CD14-positive monocyte (primary cell): ENCODE results near the gene TNFSF4. TPM values are rescaled to one million over a fixed set of nuclear protein-coding genes. Genes with fewer than 3 reads are reported as not detected.

ENCODE experiments used
- DNase-seq, 3 donors: peaks; one replicate each; pipeline ENCODE4 v3.0.0-alpha.2; 2011 to 2022
- H2AFZ ChIP-seq: 2 replicates; pipeline ENCODE4 v1.6.0; 2012; ENCODE audit warnings: mild to moderate bottlenecking, low read depth, low read length, inconsistent platforms; ENCODE audit not compliant: insufficient read depth, poor library complexity, severe bottlenecking
- H3K27ac ChIP-seq, 2 donors: 1 replicate in 1 of 2; 2 replicates in 1 of 2; pipeline ENCODE4 v1.5.1; 2012 to 2013; ENCODE audit warnings: low read length in 2 of 2, control low read depth in 1 of 2, inconsistent platforms in 1 of 2, low read depth in 1 of 2, mild to moderate bottlenecking in 1 of 2
- H3K27me3 ChIP-seq, 2 donors: one replicate each; pipeline versions ENCODE4 v1.6.0 to v1.6.1; 2011 to 2013; ENCODE audit warnings: low read length in 2 of 2; ENCODE audit not compliant: control insufficient read depth in 2 of 2, insufficient read depth in 2 of 2
- H3K36me3 ChIP-seq, 2 donors: replicated peaks in 1 of 2; 1 replicate in 1 of 2; 2 replicates in 1 of 2; pipeline versions ENCODE4 v1.5.1 to v1.6.1; 2012 to 2013; ENCODE audit warnings: low read length in 2 of 2, control low read depth in 1 of 2, inconsistent platforms in 1 of 2, mild to moderate bottlenecking in 1 of 2; ENCODE audit not compliant: insufficient read depth in 2 of 2, control insufficient read depth in 1 of 2
- H3K4me1 ChIP-seq, 2 donors: 1 replicate in 1 of 2; 2 replicates in 1 of 2; pipeline versions ENCODE4 v1.5.1 to v1.6.1; 2012 to 2013; ENCODE audit warnings: low read length in 2 of 2, control low read depth in 1 of 2, inconsistent platforms in 1 of 2, mild to moderate bottlenecking in 1 of 2, moderate library complexity in 1 of 2; ENCODE audit not compliant: insufficient read depth in 2 of 2, control insufficient read depth in 1 of 2
- H3K4me2 ChIP-seq: replicated peaks from 2 replicates; pipeline ENCODE3; 2012; ENCODE audit warnings: low read length, moderate library complexity, mild to moderate bottlenecking; ENCODE audit not compliant: poor library complexity, severe bottlenecking; ENCODE audit errors: extremely low read depth
- H3K4me3 ChIP-seq, 3 experiments: fragments of 200-600 bp in 1 of 3; sonication (generic) in 1 of 3; replicated peaks in 1 of 3; 1 replicate in 2 of 3; 2 replicates in 1 of 3; pipeline ENCODE4 v1.5.1; 2011 to 2013; ENCODE audit warnings: low read length in 3 of 3, mild to moderate bottlenecking in 3 of 3, control low read depth in 2 of 3, low read depth in 2 of 3, inconsistent platforms in 1 of 3, moderate library complexity in 1 of 3
- H3K79me2 ChIP-seq: 2 replicates; pipeline ENCODE4 v1.6.0; 2012; ENCODE audit warnings: mild to moderate bottlenecking, control low read depth, inconsistent platforms, low read length, moderate library complexity; ENCODE audit not compliant: insufficient read depth
- H3K9ac ChIP-seq: 2 replicates; pipeline ENCODE4 v1.6.0; 2017; ENCODE audit warnings: low read length, mild to moderate bottlenecking; ENCODE audit not compliant: insufficient read depth, poor library complexity, severe bottlenecking
- H3K9me3 ChIP-seq, 2 donors: replicated peaks in 1 of 2; 1 replicate in 1 of 2; 2 replicates in 1 of 2; pipeline versions ENCODE4 v1.5.1 to v1.6.1; 2012 to 2013; ENCODE audit warnings: low read length in 2 of 2, control low read depth in 1 of 2; ENCODE audit not compliant: control insufficient read depth in 1 of 2, insufficient read depth in 1 of 2
- H4K20me1 ChIP-seq: 2 replicates; pipeline ENCODE4 v1.6.0; 2012; ENCODE audit warnings: mild to moderate bottlenecking, low read length, control low read depth, moderate library complexity; ENCODE audit not compliant: insufficient read depth
- H3K27ac Mint-ChIP-seq, 7 donors: one replicate each; pipeline ENCODE4 v1.8.0; 2020; ENCODE audit warnings: mild to moderate bottlenecking in 7 of 7, mixed read lengths in 7 of 7, moderate library complexity in 6 of 7, inconsistent platforms in 2 of 7
- H3K27me3 Mint-ChIP-seq, 3 donors: one replicate each; pipeline ENCODE4 v1.8.0; 2021 to 2022; ENCODE audit warnings: low read depth in 3 of 3, mild to moderate bottlenecking in 3 of 3, mixed read lengths in 3 of 3, moderate library complexity in 3 of 3, inconsistent platforms in 1 of 3
- H3K36me3 Mint-ChIP-seq, 2 donors: one replicate each; pipeline ENCODE4 v1.8.0; 2020; ENCODE audit warnings: mixed read lengths in 2 of 2, inconsistent platforms in 1 of 2, mild to moderate bottlenecking in 1 of 2
- H3K4me1 Mint-ChIP-seq: one replicate; pipeline ENCODE4 v1.8.0; 2020; ENCODE audit warnings: mild to moderate bottlenecking, mixed read lengths
- H3K4me3 Mint-ChIP-seq, 2 donors: one replicate each; pipeline ENCODE4 v1.8.0; 2020; ENCODE audit warnings: mild to moderate bottlenecking in 2 of 2, mixed read lengths in 2 of 2, moderate library complexity in 1 of 2
- H3K9me3 Mint-ChIP-seq, 7 donors: one replicate each; pipeline ENCODE4 v1.8.0; 2020 to 2022; ENCODE audit warnings: mixed read lengths in 7 of 7, mild to moderate bottlenecking in 6 of 7, moderate library complexity in 6 of 7, inconsistent platforms in 2 of 7
- WGBS: methylation state at CpG from one replicate; pipeline ENCODE4 v1.1.5; 2013; ENCODE audit warnings: missing lambda C conversion rate; ENCODE audit not compliant: insufficient coverage; 5-methylcytosine and 5-hydroxymethylcytosine counted together
- intact Hi-C, 2 donors: fragments of 100-400 bp; cut with micrococcal nuclease; formaldehyde crosslinking; loops; one replicate each; pipeline versions ENCODE4 v1.15.0 to v1.15.1; 2023
- polyA plus RNA-seq, 3 donors: library from polyadenylated mRNA; depleted of rRNA in 1 of 3; unstranded in 2 of 3; stranded (reverse) in 1 of 3; fragments of 300-500 nt in 2 of 3; fragments of >200 nt in 1 of 3; fragmentation: Illumina TruSeq in 2 of 3; gene quantifications; 1 replicate in 2 of 3; 2 replicates in 1 of 3; pipeline ENCODE4 v1.2.3, GENCODE V29; 2012 to 2021
- TF ChIP-seq, protein P1 (sequence below): fragments of 200-600 bp; IDR thresholded peaks from one replicate; pipeline ENCODE4 v1.8.0; 2022; ENCODE audit warnings: antibody characterized with exemption, mild to moderate bottlenecking

Gene TNFSF4
- polyA plus RNA-seq, 3 donors = 0.21 to 0.40 (median 0.38) TPM

DNA sequence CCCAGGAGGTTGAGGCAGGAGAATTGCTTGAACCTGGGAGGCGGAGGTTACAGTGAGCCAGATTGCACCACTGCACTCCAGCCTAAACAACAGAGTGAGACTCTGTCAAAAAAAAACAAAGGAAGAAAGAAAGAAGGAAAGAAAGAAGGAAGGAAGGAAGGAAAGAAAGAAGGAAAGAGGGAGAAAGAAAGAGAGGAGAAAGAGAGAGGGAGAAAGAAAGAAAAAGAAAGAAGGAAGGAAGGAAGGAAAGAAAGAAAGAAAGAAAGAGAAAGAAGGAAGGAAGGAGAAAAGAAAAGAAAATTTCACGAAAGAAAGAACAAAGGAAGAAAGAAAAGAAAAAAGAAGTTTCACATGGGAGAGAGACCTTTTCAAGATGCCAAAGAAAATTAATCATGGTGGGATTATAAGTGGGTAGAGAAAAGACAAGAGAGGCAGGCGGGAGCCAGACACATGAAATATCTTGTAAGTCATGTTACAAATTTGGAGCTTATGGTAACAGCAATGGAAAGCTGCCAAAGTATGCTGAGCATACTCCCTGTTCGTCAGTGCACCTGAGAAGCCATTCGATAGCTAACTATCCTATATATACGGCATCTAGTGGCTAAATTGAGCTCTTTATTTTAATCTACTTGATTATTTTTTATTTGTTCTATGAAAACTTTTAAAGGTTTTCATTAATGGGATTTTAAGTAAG is 41.3 kb upstream of the TNFSF4 start:
- H3K27ac Mint-ChIP-seq = no peak overlapping the region
- H3K27me3 Mint-ChIP-seq = peaks cover 0 to 2% (median 0%) of the 10 kb centered on the region in 3 donors
- H3K4me2 ChIP-seq = no peak overlapping the region
- no peaks in the 10 kb centered on the region for H4K20me1 ChIP-seq
- peaks cover 3 to 10% (median 7%) of the 10 kb centered on the region in 7 donors for H3K9me3 Mint-ChIP-seq
- no peaks in the 10 kb centered on the region for H3K27me3 ChIP-seq
- H2AFZ ChIP-seq = no peak overlapping the region
- H3K9me3 ChIP-seq = peaks cover 2 to 6% of the 10 kb centered on the region in 2 donors
- H3K4me3 Mint-ChIP-seq = no peak overlapping the region
- no peaks in the 10 kb centered on the region for H3K4me1 Mint-ChIP-seq
- no peak overlapping the region for H3K4me3 ChIP-seq
- TF ChIP-seq, protein P1, sequence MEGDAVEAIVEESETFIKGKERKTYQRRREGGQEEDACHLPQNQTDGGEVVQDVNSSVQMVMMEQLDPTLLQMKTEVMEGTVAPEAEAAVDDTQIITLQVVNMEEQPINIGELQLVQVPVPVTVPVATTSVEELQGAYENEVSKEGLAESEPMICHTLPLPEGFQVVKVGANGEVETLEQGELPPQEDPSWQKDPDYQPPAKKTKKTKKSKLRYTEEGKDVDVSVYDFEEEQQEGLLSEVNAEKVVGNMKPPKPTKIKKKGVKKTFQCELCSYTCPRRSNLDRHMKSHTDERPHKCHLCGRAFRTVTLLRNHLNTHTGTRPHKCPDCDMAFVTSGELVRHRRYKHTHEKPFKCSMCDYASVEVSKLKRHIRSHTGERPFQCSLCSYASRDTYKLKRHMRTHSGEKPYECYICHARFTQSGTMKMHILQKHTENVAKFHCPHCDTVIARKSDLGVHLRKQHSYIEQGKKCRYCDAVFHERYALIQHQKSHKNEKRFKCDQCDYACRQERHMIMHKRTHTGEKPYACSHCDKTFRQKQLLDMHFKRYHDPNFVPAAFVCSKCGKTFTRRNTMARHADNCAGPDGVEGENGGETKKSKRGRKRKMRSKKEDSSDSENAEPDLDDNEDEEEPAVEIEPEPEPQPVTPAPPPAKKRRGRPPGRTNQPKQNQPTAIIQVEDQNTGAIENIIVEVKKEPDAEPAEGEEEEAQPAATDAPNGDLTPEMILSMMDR = no peak
- H3K9ac ChIP-seq = no peak overlapping the region
- DNase-seq = no peak
- H3K36me3 Mint-ChIP-seq = peaks cover 0 to 3% of the 10 kb centered on the region in 2 donors
- no peaks in the 10 kb centered on the region for H3K36me3 ChIP-seq
- no peaks in the 10 kb centered on the region for H3K79me2 ChIP-seq
- intact Hi-C loops = no loop called here
- H3K27ac ChIP-seq = no peak overlapping the region
- no peaks in the 10 kb centered on the region for H3K4me1 ChIP-seq
- 100% methylated on average over 1 of the region's 6 CpGs for WGBS

DNA sequence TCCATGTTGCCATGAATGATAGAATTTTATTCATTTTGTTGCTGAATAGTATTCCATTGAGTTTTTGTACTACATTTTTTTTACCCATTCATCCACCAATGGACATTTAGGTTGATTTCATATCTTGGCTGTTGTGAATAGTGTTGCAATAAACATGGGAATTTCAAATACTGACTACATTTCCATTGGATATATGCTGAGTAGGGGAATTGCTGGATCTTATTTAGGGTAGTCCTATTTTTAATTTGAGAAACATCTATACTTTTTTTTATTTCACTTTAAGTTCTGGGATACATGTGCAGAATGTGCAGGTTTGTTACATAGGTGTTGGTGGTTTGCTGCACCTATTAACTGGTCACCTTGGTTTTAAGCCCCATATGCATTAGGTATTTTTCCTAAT is 38.8 kb upstream of the TNFSF4 start:
- no peaks in the 10 kb centered on the region for H3K36me3 ChIP-seq
- Mint-ChIP-seq H3K27me3 (peaks cover 0 to 2% (median 0%) of the 10 kb centered on the region in 3 donors), H3K9me3 (peaks cover 11 to 29% (median 22%) of the 10 kb centered on the region in 7 donors)

More for the DNA sequence above, 38.8 kb upstream of the TNFSF4 start:
- no peak for DNase-seq
- Histone ChIP-seq H4K20me1 (no peaks in the 10 kb centered on the region), H3K27me3 (no peaks in the 10 kb centered on the region), H3K9me3 (peaks cover 13 to 21% of the 10 kb centered on the region in 2 donors), H3K79me2 (no peaks in the 10 kb centered on the region), H3K4me1 (no peaks in the 10 kb centered on the region), H2AFZ (no peak overlapping the region), H3K4me2 (no peak overlapping the region), H3K4me3 (no peak overlapping the region), H3K27ac (no peak overlapping the region), H3K9ac (no peak overlapping the region)
- Mint-ChIP-seq H3K4me1 (no peaks in the 10 kb centered on the region), H3K27ac (no peak overlapping the region), H3K36me3 (peaks cover 0 to 3% of the 10 kb centered on the region in 2 donors), H3K4me3 (no peak overlapping the region)
- intact Hi-C loops = no loop called here
- TF ChIP-seq, protein P1 = no peak
